Measurements from ENCODE around the gene IRAK2. TPM values are rescaled to one million over a fixed set of nuclear protein-coding genes. Genes with fewer than 3 reads are reported as not detected.

Gene IRAK2
- total and polyA plus RNA-seq, 7 donors: 1.1 to 6.1 (median 2.8) TPM

DNA sequence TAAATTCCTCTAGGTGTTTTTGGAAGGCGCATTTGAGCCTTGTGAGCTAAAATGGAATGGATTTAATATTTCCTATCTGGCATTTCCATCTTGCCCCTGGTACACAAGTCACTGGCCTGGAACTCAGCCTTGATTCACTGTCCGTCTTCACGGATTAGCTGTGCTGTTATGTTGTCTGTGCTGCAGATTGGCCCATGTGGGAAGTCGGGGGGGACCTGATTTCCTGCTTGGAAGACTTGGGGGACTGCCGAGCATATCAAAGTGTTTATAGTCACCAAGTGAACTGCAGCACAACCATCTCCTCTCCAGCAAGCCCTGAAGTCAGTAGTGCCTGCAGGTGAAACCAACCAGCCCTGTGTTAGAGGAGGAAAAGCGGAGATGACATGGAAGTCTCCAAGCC, 115.9 kb downstream of the IRAK2 start:
- Histone ChIP-seq H3K27me3 (no peaks in the 10 kb centered on the region), H3K4me3 (no peak overlapping the region), H3K4me1 (peaks cover 0 to 4% (median 0%) of the 10 kb centered on the region in 4 donors), H3K27ac (no peak overlapping the region), H3K9me3 (no peaks in the 10 kb centered on the region), H3K36me3 (peaks cover 14 to 63% (median 42%) of the 10 kb centered on the region in 4 donors)
- 91% methylated on average over 6 of the region's 6 CpGs for WGBS, 2 donors
- TF ChIP-seq EP300 (IDR thresholded peaks at IDR 0.05): no peak
- intact Hi-C loops (cut with DNase I): no loop called here
- peak; percentile 48 for DNase-seq

DNA sequence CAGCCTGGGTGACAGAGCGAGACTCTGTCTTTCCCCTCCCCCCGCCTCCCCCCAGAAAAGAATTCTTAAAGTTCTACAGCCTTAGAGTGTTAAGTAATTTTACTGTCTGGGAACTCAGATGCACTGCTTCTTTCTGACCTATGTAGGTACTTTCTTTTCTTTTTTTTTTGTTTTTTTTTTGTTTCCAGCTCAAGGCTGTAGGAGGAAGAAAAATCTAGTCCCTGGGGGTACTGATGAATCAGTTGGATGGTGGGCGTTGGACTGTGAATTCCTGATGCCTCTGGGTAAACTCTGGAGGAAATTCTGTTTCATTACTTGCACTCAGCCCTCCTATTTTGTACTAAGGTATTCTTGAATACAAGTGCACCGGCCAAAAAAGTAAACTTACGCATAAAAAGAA, 117.2 kb downstream of the IRAK2 start:
- H3K27ac ChIP-seq: no peak overlapping the region
- H3K4me1 ChIP-seq: peaks cover 0 to 4% (median 0%) of the 10 kb centered on the region in 4 donors
- no peaks in the 10 kb centered on the region for H3K27me3 ChIP-seq
- no peak for DNase-seq
- intact Hi-C loops (cut with DNase I): no loop called here
- WGBS, 2 donors: 92 to 95% methylated on average over 5 of the region's 5 CpGs
- no peaks in the 10 kb centered on the region for H3K9me3 ChIP-seq
- H3K4me3 ChIP-seq: no peak overlapping the region
- TF ChIP-seq EP300 (IDR thresholded peaks at IDR 0.05) (no peak), POLR2A (IDR thresholded peaks at IDR 0.05) (no peak), POLR2AphosphoS5 (IDR thresholded peaks at IDR 0.05) (no peak)
- TF ChIP-seq, protein P1, sequence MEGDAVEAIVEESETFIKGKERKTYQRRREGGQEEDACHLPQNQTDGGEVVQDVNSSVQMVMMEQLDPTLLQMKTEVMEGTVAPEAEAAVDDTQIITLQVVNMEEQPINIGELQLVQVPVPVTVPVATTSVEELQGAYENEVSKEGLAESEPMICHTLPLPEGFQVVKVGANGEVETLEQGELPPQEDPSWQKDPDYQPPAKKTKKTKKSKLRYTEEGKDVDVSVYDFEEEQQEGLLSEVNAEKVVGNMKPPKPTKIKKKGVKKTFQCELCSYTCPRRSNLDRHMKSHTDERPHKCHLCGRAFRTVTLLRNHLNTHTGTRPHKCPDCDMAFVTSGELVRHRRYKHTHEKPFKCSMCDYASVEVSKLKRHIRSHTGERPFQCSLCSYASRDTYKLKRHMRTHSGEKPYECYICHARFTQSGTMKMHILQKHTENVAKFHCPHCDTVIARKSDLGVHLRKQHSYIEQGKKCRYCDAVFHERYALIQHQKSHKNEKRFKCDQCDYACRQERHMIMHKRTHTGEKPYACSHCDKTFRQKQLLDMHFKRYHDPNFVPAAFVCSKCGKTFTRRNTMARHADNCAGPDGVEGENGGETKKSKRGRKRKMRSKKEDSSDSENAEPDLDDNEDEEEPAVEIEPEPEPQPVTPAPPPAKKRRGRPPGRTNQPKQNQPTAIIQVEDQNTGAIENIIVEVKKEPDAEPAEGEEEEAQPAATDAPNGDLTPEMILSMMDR (IDR thresholded peaks at IDR 0.05): no peak
- H3K36me3 ChIP-seq: peaks cover 14 to 63% (median 48%) of the 10 kb centered on the region in 4 donors

DNA sequence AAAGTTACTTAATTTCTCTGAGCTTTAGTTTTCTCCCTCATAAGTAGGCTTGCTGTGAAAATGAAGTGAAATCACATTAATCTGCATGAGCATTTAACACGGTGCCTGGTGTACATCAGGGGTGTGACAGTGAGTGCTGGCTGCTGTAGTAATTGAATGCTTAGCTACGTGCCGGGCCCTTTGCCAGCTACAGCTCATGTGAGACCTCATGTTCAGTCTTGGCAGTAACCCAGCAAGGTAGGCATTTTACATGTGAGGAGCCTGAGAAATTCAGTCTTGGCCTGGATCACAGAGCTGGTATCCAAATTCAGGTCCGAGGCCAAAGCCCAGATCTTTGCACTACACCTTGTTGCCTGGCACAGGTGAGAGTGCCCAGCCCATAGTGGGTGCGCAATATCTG, 118.9 kb downstream of the IRAK2 start:
- Histone ChIP-seq H3K4me1 (peaks cover 0 to 4% (median 0%) of the 10 kb centered on the region in 4 donors), H3K27me3 (no peaks in the 10 kb centered on the region), H3K36me3 (peaks cover 9 to 53% (median 41%) of the 10 kb centered on the region in 4 donors), H3K4me3 (no peak overlapping the region), H3K27ac (no peak overlapping the region), H3K9me3 (no peaks in the 10 kb centered on the region)
- TF ChIP-seq POLR2AphosphoS5 (IDR thresholded peaks at IDR 0.05) (no peak), EP300 (IDR thresholded peaks at IDR 0.05) (no peak), POLR2A (IDR thresholded peaks at IDR 0.05) (no peak)
- TF ChIP-seq, protein P1 (IDR thresholded peaks at IDR 0.05): no peak
- DNase-seq: no peak
- 54 to 76% methylated on average over 5 of the region's 5 CpGs for WGBS, 2 donors
- intact Hi-C loops (cut with DNase I): no loop called here

- Histone ChIP-seq H3K4me1 (peaks cover 0 to 4% (median 0%) of the 10 kb centered on the region in 4 donors), H3K36me3 (peaks cover 6 to 46% (median 33%) of the 10 kb centered on the region in 4 donors), H3K9me3 (no peaks in the 10 kb centered on the region), H3K4me3 (no peak overlapping the region), H3K27ac (no peak overlapping the region), H3K27me3 (no peaks in the 10 kb centered on the region)
- WGBS, 2 donors: 61 to 83% methylated on average over 9 of the region's 9 CpGs
- no peak for TF ChIP-seq EP300 (IDR thresholded peaks at IDR 0.05)
- TF ChIP-seq POLR2AphosphoS5 (IDR thresholded peaks at IDR 0.05): no peak
- TF ChIP-seq POLR2A (IDR thresholded peaks at IDR 0.05): no peak
- TF ChIP-seq, protein P1 (IDR thresholded peaks at IDR 0.05): no peak
- intact Hi-C loops (cut with DNase I): no loop called here
- DNase-seq: no peak
Measured at GRCh38 chr3:10284496-10284895, 119.8 kb downstream of the IRAK2 start.

- H3K4me3 ChIP-seq: no peak overlapping the region
- DNase-seq: no peak
- TF ChIP-seq, protein P1 (IDR thresholded peaks at IDR 0.05): no peak
- TF ChIP-seq POLR2A (IDR thresholded peaks at IDR 0.05) (no peak), EP300 (IDR thresholded peaks at IDR 0.05) (no peak), POLR2AphosphoS5 (IDR thresholded peaks at IDR 0.05) (no peak)
- 86 to 92% methylated on average over 12 of the region's 12 CpGs for WGBS, 2 donors
- no peak overlapping the region for H3K27ac ChIP-seq
- no peaks in the 10 kb centered on the region for H3K27me3 ChIP-seq
- peaks cover 1 to 36% (median 23%) of the 10 kb centered on the region in 4 donors for H3K36me3 ChIP-seq
- H3K4me1 ChIP-seq: peaks cover 0 to 4% (median 0%) of the 10 kb centered on the region in 4 donors
- H3K9me3 ChIP-seq: no peaks in the 10 kb centered on the region
- intact Hi-C loops (cut with DNase I): no loop called here
Measured at GRCh38 chr3:10285272-10286132, 120.8 kb downstream of the IRAK2 start.
